ENCODE measurements around the gene DEPDC4.

- no peak for TF ChIP-seq CTCF (IDR thresholded peaks at IDR 0.05 in 2 of 3, conservative IDR thresholded peaks at IDR 0.05 in 1 of 3; ENCODE audit: control insufficient read depth in 2 of 3, extremely low read depth in 1 of 3, insufficient read depth in 1 of 3, low read depth in 3 of 3, low read length in 3 of 3)
- no peak for TF ChIP-seq SIN3A (IDR thresholded peaks at IDR 0.05; ENCODE audit: low read depth, low read length)
- TF ChIP-seq JUND (IDR thresholded peaks at IDR 0.05; ENCODE audit: low read depth, low read length) = no peak
- TF ChIP-seq RAD21 (IDR thresholded peaks at IDR 0.05; ENCODE audit: insufficient read depth, low read depth, low read length) = no peak
- TF ChIP-seq MEF2A (IDR thresholded peaks at IDR 0.05; ENCODE audit: insufficient read depth, low read depth, low read length) = no peak
- TF ChIP-seq NR2F1 (conservative IDR thresholded peaks at IDR 0.05) = no peak
- TF ChIP-seq ATF3 (IDR thresholded peaks at IDR 0.05; ENCODE audit: borderline replicate concordance, extremely low read depth, low read depth, low read length) = no peak
- no peak for TF ChIP-seq REST (IDR thresholded peaks at IDR 0.05; ENCODE audit: low read depth, low read length)
- TF ChIP-seq BACH1 (IDR thresholded peaks at IDR 0.05; ENCODE audit: borderline replicate concordance) = no peak
- no peak for TF ChIP-seq ESRRA (IDR thresholded peaks at IDR 0.05; ENCODE audit: low read length)
- TF ChIP-seq MYC (IDR thresholded peaks at IDR 0.05; ENCODE audit: insufficient read depth, insufficient read length, insufficient replicate concordance, low read length, severe bottlenecking) = no peak
- no peak for TF ChIP-seq POLR2A (IDR thresholded peaks at IDR 0.05; ENCODE audit: low read depth, low read length)
- no peak for TF ChIP-seq EZH2 (IDR thresholded peaks at IDR 0.05; ENCODE audit: borderline replicate concordance, control insufficient read depth, low read depth, low read length)
Observed at GRCh38 chr12:100239589-100239988, 27.3 kb downstream of the DEPDC4 start.
